Cerebellar cortex (tissue), 1 donor: ENCODE results near the gene NEU1.
"Not testable (repeated sequence)": the region's sequence is repeated elsewhere in the genome, so short reads cannot be mapped to it uniquely, and the experiment has no call there.

ENCODE experiments used
- DNase-seq: peaks from one replicate; pipeline ENCODE4 v3.0.0-alpha.2; 2015; ENCODE audit warnings: low spot score

The NEU1 gene

GRCh38 chr6:31817929-31818511, 44.6 kb downstream of the NEU1 start:
- not testable (repeated sequence) for DNase-seq

- not testable (repeated sequence) for DNase-seq
Observed at GRCh38 chr6:31817133-31817928, 45.3 kb downstream of the NEU1 start.

- peak; percentile 96 for DNase-seq
Observed at GRCh38 chr6:31815025-31815838, 47.4 kb downstream of the NEU1 start, which contains the start of the genes HSPA1A and HSPA1L. HSPA1A (plus strand) TSS chr6:31815543; CDS start chr6:31815757, 214 bp downstream. HSPA1L (minus strand) TSS chr6:31815283; CDS start chr6:31811972, 3,311 bp downstream.

GRCh38 chr6:31814677-31815024, 48.0 kb downstream of the NEU1 start:
- peak; percentile 97 for DNase-seq

- DNase-seq: no peak
Observed at GRCh38 chr6:31813465-31813849, 49.2 kb downstream of the NEU1 start.

GRCh38 chr6:31811645-31812044, 51.0 kb downstream of the NEU1 start:
- no peak for DNase-seq

- DNase-seq: not testable (repeated sequence)
Observed at GRCh38 chr6:31808599-31808998, 54.0 kb downstream of the NEU1 start.
